HG03097 (cell line): ENCODE data around the gene MTERF1.

Source experiments
- ATAC-seq: cut with Tn5 transposase; IDR thresholded peaks from one replicate; pipeline ENCODE4 v1.9.1; 2021; ENCODE audit not compliant: unreplicated experiment, low FRiP score

MTERF1 gene

DNA sequence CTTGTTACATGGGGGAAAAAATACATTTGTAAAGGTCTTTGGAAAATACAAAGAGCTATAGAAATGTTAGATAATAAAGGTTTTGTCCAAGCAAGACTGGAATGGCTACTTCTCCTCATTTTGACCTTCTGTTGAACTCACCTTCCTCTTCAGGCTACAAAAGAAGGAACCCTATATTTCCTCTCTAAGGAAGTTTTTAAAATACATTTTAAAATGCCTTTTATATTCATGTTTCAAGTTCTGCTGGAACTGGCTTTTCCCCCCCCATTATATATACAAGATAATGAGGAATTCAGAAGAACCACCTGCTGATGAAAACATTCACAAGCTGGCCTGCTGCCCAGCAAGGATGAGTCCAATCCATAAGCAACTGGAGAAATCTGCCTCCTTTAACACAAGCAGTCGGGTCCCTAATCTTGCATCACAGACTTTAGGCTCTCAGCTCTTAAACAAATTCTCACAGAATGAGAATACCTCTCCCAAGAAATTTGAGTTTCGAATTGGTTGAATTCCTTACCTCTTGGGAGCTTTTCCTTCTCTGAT, 44.6 kb downstream of the MTERF1 start:
- ATAC-seq = no peak

GRCh38 chr7:91835091-91835825, 45.2 kb downstream of the MTERF1 start:
- ATAC-seq = no peak

GRCh38 chr7:91832493-91833045, 47.9 kb downstream of the MTERF1 start:
- ATAC-seq = no peak

DNA sequence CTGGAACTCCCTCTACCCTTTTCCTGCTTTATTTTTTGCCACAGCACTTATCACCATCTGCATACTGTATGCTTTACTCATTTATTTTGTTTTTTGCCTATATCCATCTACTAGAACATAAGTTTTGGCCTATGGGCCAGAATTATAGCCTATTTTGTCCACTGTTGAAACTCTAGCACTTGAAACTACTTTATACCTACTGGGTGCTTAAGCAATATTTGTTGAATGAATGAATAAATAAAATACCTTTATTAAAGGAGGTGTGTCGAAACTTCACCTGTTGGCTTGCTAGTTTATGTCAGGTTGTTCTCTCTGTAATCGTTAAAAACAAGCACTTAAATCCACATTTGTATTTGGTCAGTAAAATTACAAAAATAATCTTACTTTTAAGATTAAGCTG, 53.3 kb downstream of the MTERF1 start:
- no peak for ATAC-seq

GRCh38 chr7:91826377-91826776, 54.1 kb downstream of the MTERF1 start:
- no peak for ATAC-seq

- no peak for ATAC-seq
Observed at GRCh38 chr7:91824201-91824600, 56.3 kb downstream of the MTERF1 start.
